ENCODE results near the gene INIP.
"Not testable (repeated sequence)": the region's sequence is repeated elsewhere in the genome, so short reads cannot be mapped to it uniquely, and the experiment has no call there.

- TF ChIP-seq CTCF (IDR thresholded peaks at IDR 0.05; ENCODE audit: insufficient read depth, low read length); POLR2AphosphoS5 (IDR thresholded peaks at IDR 0.05; ENCODE audit: low read depth): not testable (repeated sequence)
These were observed 4.8 kb upstream of the INIP start for GRCh38 chr9:112722749-112723148.

Measured in HL-60 (cell line).